Sigmoid colon (tissue), 4 donors: ENCODE data around the gene PTGER1.

Experiments used
- EP300 ChIP-seq, 4 donors: sonication (generic); formaldehyde crosslinking; IDR thresholded peaks; one replicate each; pipeline ENCODE4 v1.6.1; 2017; ENCODE audit warnings: antibody characterized with exemption in 4 of 4
- POLR2A ChIP-seq, 2 donors: fragments of 450-650 bp; IDR thresholded peaks; one replicate each; pipeline ENCODE4 v1.6.1; 2016; ENCODE audit warnings: antibody characterized with exemption in 2 of 2, mild to moderate bottlenecking in 2 of 2, moderate library complexity in 2 of 2
- TF ChIP-seq, protein P1 (sequence below), 4 experiments: fragments of 450-650 bp in 3 of 4; fragments of 200-600 bp in 1 of 4; IDR thresholded peaks; one replicate each; pipeline ENCODE4 v1.5.1; 2016 to 2019; ENCODE audit warnings: antibody characterized with exemption in 4 of 4, mild to moderate bottlenecking in 3 of 4, moderate library complexity in 2 of 4

DNA sequence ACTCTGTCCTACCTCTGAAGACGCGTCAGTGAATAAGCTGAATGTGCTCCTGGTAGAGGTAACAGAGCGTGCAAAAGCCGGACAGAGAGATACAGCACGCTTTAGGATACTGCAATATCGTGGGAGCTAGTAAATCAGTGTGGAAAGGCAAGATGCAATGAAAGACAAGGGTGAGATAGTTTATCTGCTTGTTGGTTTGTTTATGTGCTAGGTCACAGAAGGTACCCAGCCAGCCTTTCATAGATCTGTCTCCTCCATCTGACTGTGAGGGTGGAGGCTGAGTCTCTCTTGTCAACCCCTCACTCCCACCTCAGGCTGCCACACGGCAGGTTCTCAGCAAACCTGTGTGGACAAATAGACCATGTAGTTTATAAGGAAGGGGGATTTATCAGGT is 21.7 kb upstream of the PTGER1 start:
- TF ChIP-seq, protein P1, sequence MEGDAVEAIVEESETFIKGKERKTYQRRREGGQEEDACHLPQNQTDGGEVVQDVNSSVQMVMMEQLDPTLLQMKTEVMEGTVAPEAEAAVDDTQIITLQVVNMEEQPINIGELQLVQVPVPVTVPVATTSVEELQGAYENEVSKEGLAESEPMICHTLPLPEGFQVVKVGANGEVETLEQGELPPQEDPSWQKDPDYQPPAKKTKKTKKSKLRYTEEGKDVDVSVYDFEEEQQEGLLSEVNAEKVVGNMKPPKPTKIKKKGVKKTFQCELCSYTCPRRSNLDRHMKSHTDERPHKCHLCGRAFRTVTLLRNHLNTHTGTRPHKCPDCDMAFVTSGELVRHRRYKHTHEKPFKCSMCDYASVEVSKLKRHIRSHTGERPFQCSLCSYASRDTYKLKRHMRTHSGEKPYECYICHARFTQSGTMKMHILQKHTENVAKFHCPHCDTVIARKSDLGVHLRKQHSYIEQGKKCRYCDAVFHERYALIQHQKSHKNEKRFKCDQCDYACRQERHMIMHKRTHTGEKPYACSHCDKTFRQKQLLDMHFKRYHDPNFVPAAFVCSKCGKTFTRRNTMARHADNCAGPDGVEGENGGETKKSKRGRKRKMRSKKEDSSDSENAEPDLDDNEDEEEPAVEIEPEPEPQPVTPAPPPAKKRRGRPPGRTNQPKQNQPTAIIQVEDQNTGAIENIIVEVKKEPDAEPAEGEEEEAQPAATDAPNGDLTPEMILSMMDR (IDR thresholded peaks at IDR 0.05), result no peak
- TF ChIP-seq POLR2A (IDR thresholded peaks at IDR 0.05), result no peak
- TF ChIP-seq EP300 (IDR thresholded peaks at IDR 0.05), result no peak
